ES-I3 (cell line): ENCODE results near the gene CSDE1.
"Not testable (repeated sequence)": the region's sequence is repeated elsewhere in the genome, so short reads cannot be mapped to it uniquely, and the experiment has no call there.

Experiments used
- H3K36me3 ChIP-seq: 2 replicates; pipeline ENCODE4 v1.6.1; 2013; ENCODE audit warnings: mild to moderate bottlenecking, low read length, control low read depth, moderate library complexity; ENCODE audit not compliant: insufficient read depth
- H3K4me1 ChIP-seq: 2 replicates; pipeline ENCODE4 v1.6.1; 2013; ENCODE audit warnings: mild to moderate bottlenecking, control low read depth, low read length; ENCODE audit not compliant: insufficient read depth
- H3K9ac ChIP-seq: 2 replicates; pipeline ENCODE4 v1.6.1; 2013; ENCODE audit warnings: low read depth, mild to moderate bottlenecking, low read length, moderate library complexity
- H3K9me3 ChIP-seq: 2 replicates; pipeline ENCODE4 v1.6.1; 2013; ENCODE audit warnings: mild to moderate bottlenecking, low read length, moderate library complexity; ENCODE audit not compliant: control insufficient read depth, insufficient read depth

CSDE1 gene

GRCh38 chr1:114756949-114757454 is 782 bp downstream of the CSDE1 start:
- peak overlapping the region; percentile 100 for H3K9ac ChIP-seq
- H3K4me1 ChIP-seq, result peaks cover 26% of the 10 kb centered on the region
- no peaks in the 10 kb centered on the region for H3K9me3 ChIP-seq
- no peaks in the 10 kb centered on the region for H3K36me3 ChIP-seq

GRCh38 chr1:114756009-114756892 is 1.5 kb downstream of the CSDE1 start:
- H3K9ac ChIP-seq, result peak overlapping the region; percentile 100
- no peaks in the 10 kb centered on the region for H3K9me3 ChIP-seq
- no peaks in the 10 kb centered on the region for H3K36me3 ChIP-seq
- peaks cover 26% of the 10 kb centered on the region for H3K4me1 ChIP-seq

GRCh38 chr1:114755006-114755931 is 2.5 kb downstream of the CSDE1 start:
- no peaks in the 10 kb centered on the region; the same call in 1 of the 2 replicates for H3K36me3 ChIP-seq
- peak overlapping the region; percentile 100; the same call in 1 of the 2 replicates for H3K9ac ChIP-seq
- H3K4me1 ChIP-seq, result peaks cover 26% of the 10 kb centered on the region
- no peaks in the 10 kb centered on the region for H3K9me3 ChIP-seq

GRCh38 chr1:114753702-114754101 is 4.1 kb downstream of the CSDE1 start:
- H3K9ac ChIP-seq, H3K36me3 ChIP-seq: not testable (repeated sequence)

GRCh38 chr1:114753143-114753542 is 4.6 kb downstream of the CSDE1 start:
- Histone ChIP-seq H3K36me3 (no peaks in the 10 kb centered on the region; the same call in 1 of the 2 replicates), H3K9me3 (no peaks in the 10 kb centered on the region), H3K9ac (no peak overlapping the region), H3K4me1 (peaks cover 22% of the 10 kb centered on the region)

More at GRCh38 chr1:114753702-114754101, 4.1 kb downstream of the CSDE1 start:
- not testable (repeated sequence) for H3K9me3 ChIP-seq
- peaks cover 26% of the 10 kb centered on the region for H3K4me1 ChIP-seq

- Histone ChIP-seq H3K4me1 (peaks cover 19% of the 10 kb centered on the region), H3K9ac (no peak overlapping the region), H3K9me3 (no peaks in the 10 kb centered on the region), H3K36me3 (peaks cover 9% of the 10 kb centered on the region)
These were observed 7.0 kb downstream of the CSDE1 start for GRCh38 chr1:114750780-114751179.

- H3K9ac ChIP-seq, result no peak overlapping the region
- H3K9me3 ChIP-seq, result no peaks in the 10 kb centered on the region
- peaks cover 9% of the 10 kb centered on the region for H3K36me3 ChIP-seq
- peaks cover 12% of the 10 kb centered on the region for H3K4me1 ChIP-seq
These were observed 7.9 kb downstream of the CSDE1 start for GRCh38 chr1:114749835-114750234.

- peaks cover 9% of the 10 kb centered on the region for H3K36me3 ChIP-seq
These were observed 11.2 kb downstream of the CSDE1 start for GRCh38 chr1:114746450-114747121.

GRCh38 chr1:114745291-114745690 is 12.5 kb downstream of the CSDE1 start:
- Histone ChIP-seq H3K9ac (no peak overlapping the region), H3K36me3 (peaks cover 12% of the 10 kb centered on the region), H3K9me3 (no peaks in the 10 kb centered on the region), H3K4me1 (no peaks in the 10 kb centered on the region)

More at GRCh38 chr1:114746450-114747121, 11.2 kb downstream of the CSDE1 start:
- Histone ChIP-seq H3K9me3 (no peaks in the 10 kb centered on the region), H3K9ac (no peak overlapping the region), H3K4me1 (no peaks in the 10 kb centered on the region)

- no peaks in the 10 kb centered on the region for H3K9me3 ChIP-seq
- H3K36me3 ChIP-seq, result peaks cover 19% of the 10 kb centered on the region
- H3K9ac ChIP-seq, result no peak overlapping the region
- no peaks in the 10 kb centered on the region for H3K4me1 ChIP-seq
These were observed 15.6 kb downstream of the CSDE1 start for GRCh38 chr1:114741963-114742746.

GRCh38 chr1:114740331-114740730 is 17.5 kb downstream of the CSDE1 start:
- peaks cover 20% of the 10 kb centered on the region for H3K36me3 ChIP-seq
- no peak overlapping the region for H3K9ac ChIP-seq
- no peaks in the 10 kb centered on the region for H3K4me1 ChIP-seq
- H3K9me3 ChIP-seq, result no peaks in the 10 kb centered on the region

- Histone ChIP-seq H3K36me3 (peaks cover 39% of the 10 kb centered on the region), H3K9ac (no peak overlapping the region), H3K4me1 (no peaks in the 10 kb centered on the region), H3K9me3 (no peaks in the 10 kb centered on the region)
These were observed 20.4 kb downstream of the CSDE1 start for GRCh38 chr1:114737314-114737849.

GRCh38 chr1:114735479-114735878 is 22.3 kb downstream of the CSDE1 start:
- Histone ChIP-seq H3K4me1 (no peaks in the 10 kb centered on the region), H3K9me3 (no peaks in the 10 kb centered on the region), H3K9ac (no peak overlapping the region), H3K36me3 (peaks cover 48% of the 10 kb centered on the region)
